NCI-H1417 treated with DMSO at 0.1 percent for 48 hours (cell line): Measurements from ENCODE around the gene NEURL1B.

ENCODE experiments used
- DNase-seq: peaks from one replicate; lab custom pipeline; 2025; lab: John Stamatoyannopoulos, UW

Gene NEURL1B

DNA sequence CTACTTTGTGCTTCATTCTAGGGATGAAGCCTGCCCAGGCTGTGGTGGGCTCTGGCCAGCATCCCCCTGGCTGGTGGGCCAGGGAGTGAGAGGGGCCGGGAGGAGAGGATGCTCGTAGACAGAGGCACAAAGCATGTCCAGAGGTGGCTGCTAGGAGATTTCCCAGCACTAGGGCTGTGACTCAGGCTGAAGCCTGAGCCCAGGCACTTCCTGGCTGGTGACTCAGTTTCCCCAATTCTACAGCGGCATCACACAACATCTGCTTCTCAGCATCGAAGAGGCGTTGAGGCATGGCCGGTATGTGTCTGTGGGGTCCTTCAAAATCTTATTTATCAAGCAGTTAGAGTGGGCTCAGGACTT is 74.3 kb downstream of the NEURL1B start:
- DNase-seq: no peak

DNA sequence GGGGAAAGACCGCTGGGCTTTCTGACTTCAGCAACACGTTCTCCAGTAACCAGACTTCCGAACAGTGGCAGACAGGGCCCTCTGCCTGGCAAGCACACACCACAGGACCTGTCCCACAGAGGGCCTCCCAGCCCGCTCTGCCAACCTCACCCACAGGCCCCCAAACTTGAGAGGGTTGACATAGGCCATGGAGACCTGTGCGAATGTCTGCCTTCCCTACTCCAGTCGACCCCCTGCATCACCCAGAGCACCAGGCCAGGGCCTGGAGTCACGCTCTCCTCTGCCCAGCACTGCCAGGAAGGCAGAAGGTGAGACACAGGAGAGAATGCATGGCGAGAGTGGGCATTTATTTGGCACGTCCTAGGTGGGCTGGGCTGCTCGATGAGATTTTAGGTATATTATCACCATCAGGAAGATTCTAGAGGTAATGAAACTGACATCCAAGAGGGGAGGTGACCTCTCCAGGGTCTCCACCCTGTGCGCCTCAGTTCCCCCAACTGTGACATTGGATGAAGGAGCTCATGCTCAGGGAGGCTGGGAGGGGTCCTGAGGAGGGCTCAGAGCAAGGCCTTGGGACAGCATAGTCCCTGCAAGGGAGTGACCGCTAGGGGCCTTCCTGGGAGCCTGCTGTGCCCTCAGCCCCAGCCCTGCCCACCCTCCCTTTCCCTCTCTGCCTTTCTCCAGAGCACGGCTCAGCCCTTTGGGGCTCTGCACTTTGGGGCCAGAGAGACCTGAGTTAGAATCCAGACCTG is 75.0 kb downstream of the NEURL1B start:
- DNase-seq: no peak

DNA sequence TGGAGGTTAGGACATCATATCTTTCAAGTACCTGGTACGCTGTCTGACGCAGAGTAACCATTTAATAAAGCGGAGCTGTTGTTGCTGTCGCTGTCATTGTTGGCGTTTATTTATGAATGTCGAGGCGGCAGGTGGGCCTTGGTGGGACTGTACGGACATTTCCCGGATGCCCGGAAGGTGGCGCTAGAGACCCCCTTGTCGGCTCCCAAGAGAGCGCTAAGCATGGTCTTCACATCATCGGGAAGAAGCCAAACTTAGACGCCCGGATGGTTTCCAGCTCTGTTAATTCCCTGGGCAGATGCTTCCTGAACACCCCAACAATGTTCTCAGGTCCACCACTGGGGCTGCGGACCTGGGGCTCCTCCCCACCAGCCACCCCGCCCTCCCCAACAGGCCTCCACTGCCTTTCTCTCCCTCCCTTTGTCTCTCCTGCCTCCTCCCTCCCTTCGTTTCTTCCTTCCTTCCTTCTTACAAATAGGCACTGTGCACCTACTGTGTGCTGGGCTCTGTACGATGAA is 75.8 kb downstream of the NEURL1B start:
- DNase-seq: no peak

DNA sequence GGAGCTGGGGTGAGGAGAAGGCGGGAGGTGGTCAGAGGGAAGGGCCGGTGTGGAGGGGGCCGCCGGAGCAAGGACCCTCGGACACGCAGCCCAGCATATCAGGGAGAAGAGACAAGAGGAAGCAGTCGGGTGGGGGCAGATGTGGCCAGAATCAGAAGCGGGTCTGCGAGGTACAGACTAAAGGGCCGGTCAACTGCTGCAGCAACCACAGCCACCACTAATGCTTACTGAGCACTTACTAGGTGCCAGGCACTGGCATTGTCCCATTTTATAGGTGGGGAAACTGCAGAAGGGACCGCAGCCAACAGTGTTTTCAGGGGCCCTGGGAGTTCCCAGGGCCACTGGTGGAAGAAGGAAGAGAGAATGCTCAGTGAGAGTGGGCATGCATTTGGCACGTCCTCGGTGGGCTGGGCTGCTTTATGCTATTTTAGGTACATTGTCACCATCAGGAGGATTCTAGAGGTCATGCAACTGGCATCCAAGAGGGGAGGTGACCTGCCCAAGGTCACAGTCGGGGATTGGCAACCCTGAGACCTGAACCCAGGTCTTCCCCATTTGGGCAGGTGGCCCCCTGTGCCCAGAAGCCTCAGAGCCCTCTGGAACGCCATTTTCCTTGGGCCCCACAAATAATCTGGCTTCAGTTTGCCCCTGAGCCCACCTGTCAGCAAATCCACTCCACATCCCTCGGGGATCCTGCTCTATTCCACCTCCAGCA is 76.6 kb downstream of the NEURL1B start:
- DNase-seq: no peak

DNA sequence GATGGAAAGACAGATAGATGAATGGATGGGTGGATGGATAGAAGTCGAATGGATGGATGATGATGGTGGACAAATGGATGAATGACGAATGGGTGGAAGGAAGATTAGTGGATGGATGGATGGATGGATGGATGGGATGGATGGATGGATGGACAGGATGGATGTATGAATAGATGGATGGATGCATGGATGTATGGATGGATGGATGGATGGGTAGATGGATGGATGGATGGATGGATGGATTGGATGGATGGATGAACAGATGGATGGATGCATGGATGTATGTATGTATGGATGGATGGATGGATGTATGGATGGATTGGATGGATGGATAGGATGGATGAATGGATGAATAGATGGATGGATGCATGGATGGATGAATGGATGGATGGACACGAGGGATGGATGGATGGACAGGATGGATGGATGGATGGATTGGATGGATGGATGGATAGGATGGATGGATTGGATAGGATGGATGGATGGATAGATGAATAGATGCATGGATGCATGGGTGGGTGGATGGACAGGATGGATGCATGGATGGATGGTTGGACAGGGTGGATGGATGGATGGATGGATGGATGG is 77.6 kb downstream of the NEURL1B start:
- no peak for DNase-seq

DNA sequence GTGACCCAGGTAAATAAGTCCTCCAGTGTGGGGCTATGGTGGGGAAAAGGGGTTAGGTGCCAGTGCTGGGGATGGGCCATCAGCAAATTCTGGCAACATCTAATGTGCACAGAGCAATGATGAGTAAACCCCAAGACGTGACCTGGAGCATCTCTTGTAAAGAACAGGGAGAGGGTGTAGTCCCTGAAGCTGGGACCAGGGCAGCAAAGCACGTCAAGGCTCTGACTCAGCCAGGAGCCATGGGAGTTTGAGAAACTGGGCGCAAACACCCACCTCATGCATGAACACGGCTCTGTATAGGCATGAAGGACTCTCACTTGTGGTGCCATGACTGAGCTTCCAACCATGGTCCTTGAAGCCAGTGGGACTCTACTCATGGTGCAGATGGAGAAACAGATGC is 78.1 kb downstream of the NEURL1B start:
- DNase-seq: no peak

DNA sequence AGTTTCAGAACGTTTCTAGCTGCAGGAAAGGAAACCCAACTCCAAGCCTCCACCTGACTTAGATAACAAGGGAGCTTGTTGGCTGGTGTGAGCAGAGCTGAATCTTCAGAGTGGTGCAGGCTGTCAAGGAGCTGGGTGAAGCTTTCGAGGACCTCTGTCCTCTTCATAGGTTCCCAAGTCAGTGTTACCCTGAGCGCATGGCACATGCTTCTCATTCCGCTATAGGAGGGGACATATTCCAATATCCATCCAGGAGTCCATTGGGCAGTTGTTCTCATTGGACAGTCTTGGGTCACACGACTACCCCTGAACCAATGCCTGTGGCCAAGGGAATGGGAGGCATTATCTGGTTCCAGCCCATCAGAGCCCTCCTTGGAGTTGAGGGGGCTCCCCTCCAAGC is 79.6 kb downstream of the NEURL1B start:
- no peak for DNase-seq

DNA sequence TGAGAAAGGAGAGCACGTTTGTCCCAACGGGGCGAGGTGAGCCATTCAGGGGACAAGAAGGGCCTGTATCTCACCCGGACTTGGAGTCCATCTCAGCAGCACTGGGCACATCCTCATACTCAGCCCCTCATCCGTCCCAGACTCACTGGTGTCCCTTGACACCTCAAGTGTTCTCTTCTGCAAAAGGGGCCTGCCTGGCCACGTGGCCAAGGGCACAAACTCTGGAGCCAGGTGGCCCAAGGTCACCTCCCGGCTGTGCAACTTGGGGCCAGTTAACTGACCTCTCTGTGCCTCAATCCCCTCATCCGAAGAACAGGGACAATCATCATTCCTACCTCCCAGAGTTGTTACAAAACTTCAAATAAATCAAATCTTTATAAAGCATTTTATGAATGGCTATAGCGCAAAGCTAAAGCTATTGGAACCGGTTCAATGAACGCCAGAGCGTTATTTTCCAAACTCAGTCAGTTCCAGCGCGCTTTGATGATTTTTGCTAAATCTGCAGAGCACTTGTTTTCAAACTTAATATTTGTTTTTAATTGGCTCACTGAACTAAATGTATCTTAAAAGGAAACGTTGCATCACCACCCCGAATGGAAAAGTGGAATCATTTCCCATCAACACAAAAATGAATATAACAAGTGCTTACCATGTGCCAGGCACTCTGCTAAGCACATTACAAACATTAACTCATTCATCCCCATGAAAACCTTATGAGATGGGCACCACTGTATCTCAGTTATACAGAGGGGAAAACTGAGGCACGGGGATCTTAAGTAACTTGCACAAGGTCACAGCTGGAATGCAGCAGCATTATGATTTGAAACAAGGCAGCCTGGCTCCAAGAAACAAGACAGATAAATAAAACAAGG is 80.6 kb downstream of the NEURL1B start:
- DNase-seq: no peak

DNA sequence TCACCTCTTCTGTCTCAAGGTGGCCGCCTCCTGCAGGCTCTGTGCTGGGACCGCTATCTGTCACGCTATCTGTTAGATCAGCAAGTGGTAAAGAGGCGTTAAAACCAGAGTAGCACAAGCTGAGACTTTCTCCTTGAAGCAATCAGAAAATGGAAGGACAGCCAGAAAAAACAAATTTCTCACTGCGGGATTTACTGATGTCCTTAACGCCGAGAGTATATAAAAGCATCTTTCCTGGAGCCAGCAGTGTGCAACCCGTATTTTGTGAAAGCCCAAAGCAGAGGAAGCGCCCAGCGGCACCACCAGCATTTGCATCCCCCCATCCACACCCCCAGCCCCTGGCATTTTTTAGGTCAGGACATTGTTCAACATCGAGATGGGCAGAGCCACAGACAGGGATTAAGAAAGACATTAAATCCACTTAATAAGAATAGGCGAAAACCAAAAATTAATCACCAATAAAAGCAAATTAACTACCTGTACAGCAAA is 81.3 kb downstream of the NEURL1B start:
- DNase-seq: no peak

DNA sequence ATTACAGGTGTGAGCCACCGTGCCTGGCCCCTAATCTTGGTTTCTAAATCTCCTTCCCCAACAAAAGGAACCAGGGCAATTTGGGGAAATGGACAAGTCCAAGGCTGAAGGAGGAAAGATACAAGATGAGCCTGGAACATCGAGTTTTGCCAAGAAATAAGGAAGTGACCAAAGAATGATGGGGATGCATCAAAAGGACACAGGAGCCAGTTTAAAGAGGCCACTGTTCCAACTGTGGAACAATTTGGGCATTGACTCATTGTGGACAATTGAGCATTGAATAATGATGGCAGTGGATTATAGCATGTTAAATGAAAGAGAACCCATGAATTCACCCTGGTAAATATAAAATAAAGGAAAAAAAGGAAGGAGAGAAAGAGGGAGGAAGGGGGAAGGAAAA is 82.4 kb downstream of the NEURL1B start:
- no peak for DNase-seq

DNA sequence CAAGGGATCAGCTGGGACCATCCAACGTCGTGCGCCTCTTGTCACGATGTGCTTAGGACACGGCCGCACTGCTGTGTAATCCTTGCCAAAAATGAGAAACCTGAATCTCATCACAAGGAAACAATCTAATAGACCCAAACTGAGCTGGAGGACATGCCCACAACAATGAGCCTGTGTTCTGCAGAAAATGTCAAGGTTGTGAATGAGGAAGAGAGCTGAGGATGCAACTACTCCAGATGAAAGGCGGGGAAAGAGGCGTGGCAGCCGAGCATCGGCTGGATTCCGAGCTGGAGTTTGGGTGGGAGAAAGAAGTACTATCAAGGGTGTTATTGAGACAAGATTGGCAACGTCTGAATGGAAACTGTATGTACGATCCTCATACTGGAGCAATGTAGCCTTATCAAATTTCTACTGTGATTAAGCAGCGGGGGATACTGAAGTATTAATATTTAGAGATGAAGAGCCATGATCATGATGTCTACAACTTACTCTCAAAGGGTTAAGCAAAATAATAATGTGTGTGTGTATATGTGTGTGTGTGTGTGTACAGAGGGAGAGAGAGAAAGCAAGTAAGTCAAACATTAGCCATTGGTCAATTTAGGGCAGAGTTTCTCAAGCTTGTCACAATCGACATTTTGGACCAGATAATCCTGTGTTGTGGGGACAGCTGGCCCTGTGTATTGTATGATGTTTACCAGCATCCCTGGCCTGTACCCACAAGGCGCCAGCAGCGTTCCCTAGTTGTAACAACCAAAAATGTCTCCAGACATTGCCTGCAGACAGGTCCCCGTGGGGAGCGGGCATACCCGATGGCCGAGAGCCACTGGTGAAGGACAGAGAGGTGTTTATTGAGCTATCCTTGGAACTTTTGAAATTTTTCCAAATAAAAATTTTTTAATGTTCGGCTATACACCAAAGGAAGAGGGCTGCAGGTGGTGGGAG is 83.5 kb downstream of the NEURL1B start:
- no peak for DNase-seq

DNA sequence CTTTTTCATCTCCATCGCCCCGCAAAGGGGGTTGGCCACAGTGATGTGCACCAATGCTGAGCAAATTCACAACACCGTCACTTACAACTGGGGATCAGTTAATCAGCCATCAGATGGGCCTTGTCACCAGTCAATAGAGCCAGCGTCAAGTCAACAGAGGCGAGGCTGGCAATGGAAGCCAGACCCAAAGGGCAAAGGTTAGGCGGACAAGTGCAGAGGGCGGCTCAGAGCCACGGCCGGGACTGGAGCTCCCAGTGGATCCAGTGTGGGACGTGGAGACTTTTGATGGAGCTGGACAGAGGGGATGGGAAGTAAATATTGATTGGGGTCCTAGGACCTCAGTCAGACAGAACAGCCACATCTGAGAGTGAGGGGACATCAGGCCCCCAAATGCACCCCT is 84.2 kb downstream of the NEURL1B start:
- no peak for DNase-seq

DNA sequence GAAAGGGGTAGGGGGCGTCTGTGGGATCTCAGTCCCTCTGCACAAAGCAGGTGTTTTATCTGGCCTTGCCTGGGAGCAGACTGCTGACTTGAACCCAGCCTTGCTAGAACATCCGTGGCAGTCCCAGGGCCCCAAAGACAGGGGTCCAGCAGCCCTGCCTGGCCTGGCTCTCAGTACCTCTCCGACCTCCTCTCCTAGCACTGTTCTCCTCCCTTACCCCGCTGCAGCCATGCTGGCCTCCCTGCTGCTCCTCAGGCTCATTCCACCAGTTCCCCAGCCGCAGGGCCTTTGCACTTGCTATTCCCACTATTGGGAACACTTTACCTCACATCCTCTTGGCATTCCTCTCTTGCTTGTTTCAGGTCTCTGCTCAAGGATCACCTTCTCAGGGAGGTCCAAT is 84.7 kb downstream of the NEURL1B start:
- DNase-seq: no peak

DNA sequence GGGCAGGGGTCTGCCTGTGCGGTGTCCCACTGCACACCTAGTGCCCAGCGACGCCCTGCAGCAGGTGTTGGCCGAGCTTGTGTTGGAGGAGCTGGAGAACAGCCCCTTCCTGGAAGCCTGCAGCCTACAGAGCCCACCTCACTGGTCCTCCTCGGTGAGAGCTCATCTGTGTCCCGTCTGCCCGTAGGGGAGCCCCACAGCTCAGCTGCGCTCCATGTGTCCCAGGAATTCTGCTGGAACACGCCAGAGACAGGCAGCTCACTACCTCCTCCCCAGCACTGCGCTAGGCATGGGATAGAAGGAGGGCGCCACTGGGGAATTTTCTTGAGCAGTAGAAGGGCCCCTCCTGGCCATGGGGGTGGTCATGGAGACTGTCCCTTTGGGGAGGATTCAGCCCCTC is 85.9 kb downstream of the NEURL1B start:
- DNase-seq: no peak

DNA sequence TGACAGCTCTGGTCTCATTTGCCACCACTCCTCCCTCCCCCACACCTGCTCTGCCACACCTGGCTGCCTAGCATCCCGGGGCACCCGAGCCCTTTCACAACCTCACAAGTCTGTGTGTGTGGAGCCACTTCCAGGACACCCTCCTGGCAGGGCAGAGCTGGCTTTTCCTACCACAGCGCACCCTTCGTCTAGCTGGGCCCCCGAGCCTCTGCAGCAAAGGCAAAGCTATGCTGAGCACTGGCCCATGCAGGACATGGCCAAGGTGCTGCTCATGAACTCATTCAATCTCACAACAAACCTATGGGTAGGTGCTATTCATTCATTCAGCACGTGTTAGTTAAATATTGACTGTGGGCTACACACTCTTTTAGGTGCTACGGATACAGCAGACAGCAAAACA is 86.5 kb downstream of the NEURL1B start:
- no peak for DNase-seq

DNA sequence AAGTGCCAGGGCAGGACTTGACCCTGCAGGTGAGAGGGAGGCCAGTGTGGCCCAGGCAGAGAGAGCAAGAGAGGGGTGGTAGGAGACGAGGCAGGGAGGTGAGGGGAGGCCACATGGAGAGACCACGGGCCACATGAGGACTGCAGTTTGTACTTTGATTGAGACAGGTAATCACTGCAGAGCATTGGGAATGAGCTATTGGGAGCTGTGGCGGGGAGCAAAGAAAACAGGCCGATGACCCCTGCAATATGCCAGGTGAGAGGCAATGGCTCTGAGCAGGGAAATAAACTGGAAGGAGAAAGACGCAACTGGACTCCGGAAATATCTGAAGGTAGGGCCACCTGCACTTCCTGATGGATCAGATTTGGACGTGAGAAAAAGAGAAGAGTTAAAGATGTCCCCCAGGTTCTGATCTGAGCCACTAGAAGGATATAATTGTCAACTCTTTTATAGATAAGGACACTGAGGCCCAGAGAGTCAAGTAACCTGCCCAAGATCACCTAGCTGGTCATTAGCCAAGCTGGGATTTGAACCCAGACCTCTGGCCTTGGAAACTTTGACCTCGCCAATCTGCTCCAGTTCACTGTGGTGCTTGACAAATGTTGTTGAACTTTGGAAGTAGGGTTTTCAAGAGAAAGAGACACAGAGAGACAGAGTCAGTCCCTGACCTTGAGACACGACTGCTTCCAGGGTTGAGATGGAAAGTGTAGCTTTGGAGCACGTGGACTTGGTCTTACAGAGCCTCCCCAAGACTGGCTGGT is 87.6 kb downstream of the NEURL1B start:
- DNase-seq: no peak

DNA sequence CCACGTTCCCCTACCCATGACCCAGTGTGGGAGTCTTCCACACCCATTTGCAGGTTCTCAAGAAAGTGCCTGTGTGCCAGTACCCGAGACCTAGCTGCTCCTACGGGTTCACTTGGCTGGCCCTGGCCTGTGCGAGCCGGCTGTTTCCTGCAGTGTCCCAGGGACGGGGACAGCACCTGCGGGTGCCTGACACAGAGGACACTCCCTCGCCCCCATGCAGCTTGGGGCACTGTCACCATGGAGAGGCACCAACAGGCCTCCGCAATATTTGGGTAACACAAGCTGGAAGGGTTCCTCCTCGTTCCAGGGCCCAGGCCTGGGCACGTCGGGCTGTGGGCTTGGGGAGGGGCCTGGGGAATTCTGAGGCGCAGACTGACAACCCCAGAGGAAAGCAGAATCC is 88.5 kb downstream of the NEURL1B start:
- no peak for DNase-seq

DNA sequence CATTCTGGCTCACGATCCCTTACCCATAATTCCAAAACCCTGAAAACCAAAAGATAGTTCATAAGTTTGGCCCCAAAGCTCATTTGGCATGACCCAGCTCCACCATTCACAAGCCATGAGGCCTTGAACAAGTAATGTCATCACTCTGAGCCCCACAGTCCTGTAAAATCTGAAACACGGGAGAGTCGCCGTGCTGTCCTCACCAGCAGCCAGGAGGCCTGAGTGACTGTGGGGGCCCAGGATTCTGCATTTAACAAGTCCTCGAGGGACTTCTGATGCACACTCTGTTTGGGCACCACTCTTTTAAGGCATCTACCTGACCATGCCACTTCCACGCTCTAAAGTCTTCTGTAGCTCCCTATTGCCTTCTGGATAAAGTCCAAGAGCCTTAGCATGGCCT is 89.2 kb downstream of the NEURL1B start:
- no peak for DNase-seq

DNA sequence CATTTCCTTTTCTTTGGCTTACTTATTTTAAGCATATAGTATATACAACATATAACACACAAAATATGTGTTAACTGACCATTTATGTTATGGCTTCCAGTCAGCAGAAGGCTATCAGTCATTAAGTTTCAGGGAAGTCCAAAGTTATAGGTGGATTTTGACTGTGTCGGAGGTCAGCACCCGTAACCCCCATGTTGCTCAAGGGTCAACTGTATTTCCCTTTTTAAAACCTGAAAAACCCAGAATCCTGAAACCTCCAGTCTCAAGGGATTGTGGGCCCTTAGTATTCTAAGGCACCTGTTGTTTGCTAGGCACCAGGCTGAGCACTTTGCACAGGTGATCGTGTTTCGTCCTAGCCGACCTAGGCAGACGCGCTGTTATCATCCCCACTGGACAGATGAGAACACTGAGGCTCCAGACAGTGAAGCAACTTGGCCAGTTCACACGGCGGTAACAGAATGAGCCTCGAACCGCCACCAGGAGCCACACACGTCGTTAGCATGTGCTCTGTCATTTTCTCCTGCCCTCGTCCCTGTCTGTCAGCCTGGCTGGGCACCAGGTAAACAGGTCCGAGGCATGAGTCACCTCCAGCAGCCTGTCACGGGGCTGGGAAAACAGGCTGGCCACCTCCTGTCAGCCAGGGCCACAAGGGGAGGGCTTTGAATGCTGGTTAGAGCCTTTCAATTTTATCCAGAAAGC is 90.1 kb downstream of the NEURL1B start:
- no peak for DNase-seq

DNA sequence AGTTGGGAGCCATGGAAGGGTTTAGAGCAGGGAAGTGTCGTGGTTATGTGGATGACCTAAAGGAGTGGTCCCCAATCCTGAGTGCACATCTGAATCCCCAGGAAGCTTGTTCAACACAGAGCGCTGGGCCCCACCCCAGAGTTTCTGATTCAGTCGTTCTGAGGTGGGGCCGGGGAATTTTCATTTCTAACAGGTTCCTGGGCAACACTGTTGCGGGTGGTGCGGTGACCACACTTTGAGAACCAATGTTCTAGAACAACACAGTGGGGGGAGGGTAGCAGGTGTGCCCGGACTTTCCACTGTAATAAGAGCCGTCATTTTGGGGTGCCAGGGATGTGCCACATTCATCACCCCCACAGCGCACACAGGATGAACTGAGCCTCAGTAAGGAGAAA is 90.6 kb downstream of the NEURL1B start:
- DNase-seq: no peak
